Glomerular visceral epithelial cell (primary cell): Measurements from ENCODE around the gene SDR9C7.

Experiments used
- DNase-seq: peaks from one replicate; pipeline ENCODE4 v3.0.0-alpha.2; 2016; ENCODE audit errors: extremely low spot score

The SDR9C7 gene

GRCh38 chr12:56877195-56878009 is 56.8 kb downstream of the SDR9C7 start:
- DNase-seq = no peak

- no peak for DNase-seq
Observed at GRCh38 chr12:56874821-56875220, 59.4 kb downstream of the SDR9C7 start.

- DNase-seq = no peak
Observed at GRCh38 chr12:56873382-56873781, 60.8 kb downstream of the SDR9C7 start.
